Mesenteric fat pad (tissue), 1 donor: Measurements from ENCODE around the gene UBTF. TPM values are rescaled to one million over a fixed set of nuclear protein-coding genes. Genes with fewer than 3 reads are reported as not detected.

Experiments
- DNase-seq: peaks from one replicate; pipeline ENCODE4 v3.0.0-alpha.2; 2020; ENCODE audit warnings: low spot score
- long read RNA-seq: library from polyadenylated mRNA; unstranded; transcript quantifications from one replicate; pipeline ENCODE4 v2.0.0, GENCODE V29; 2020
- total RNA-seq: library from RNA; stranded (reverse); fragmentation: NEBNext Ultra II Directional; extraction: Animal tissue kit (Norgen Biotek cat#: 25700); gene quantifications from one replicate; pipeline ENCODE4 v1.2.1, GENCODE V29; 2021
- donor health status: DM: yes; HTN: yes; CAD: no.

The UBTF gene
- total RNA-seq: 41.2 TPM
- long read RNA-seq, full-length matches to known transcripts: 27 of 77 reads
- long read RNA-seq, partial matches to known transcripts: 28 of 77 reads
- long read RNA-seq, other reads (novel, unspliced or antisense): 22 of 77 reads

- no peak for DNase-seq
Measured at GRCh38 chr17:44219616-44220212, at the start of gene UBTF. Gene UBTF, minus strand, starts transcription at chr17:44219675. Its CDS starts 1,446 bp downstream, at chr17:44218229.

- DNase-seq: no peak
Measured at GRCh38 chr17:44268709-44269534, 49.4 kb upstream of the UBTF start.

GRCh38 chr17:44267818-44268490, 48.5 kb upstream of the UBTF start, which contains the start of gene SLC4A1:
Gene SLC4A1, minus strand, starts transcription at chr17:44268135. Its CDS starts 5,269 bp downstream, at chr17:44262866.
- DNase-seq: no peak

GRCh38 chr17:44267165-44267455, 47.6 kb upstream of the UBTF start:
- no peak for DNase-seq

GRCh38 chr17:44266402-44267164, 47.1 kb upstream of the UBTF start:
- DNase-seq: no peak

- DNase-seq: no peak
Measured at GRCh38 chr17:44263345-44263902, 43.9 kb upstream of the UBTF start.

GRCh38 chr17:44262654-44263225, 43.3 kb upstream of the UBTF start:
- no peak for DNase-seq

- no peak for DNase-seq
Measured at GRCh38 chr17:44260296-44260695, 40.8 kb upstream of the UBTF start.

- no peak for DNase-seq
Measured at GRCh38 chr17:44258811-44259351, 39.4 kb upstream of the UBTF start.

GRCh38 chr17:44257815-44258760, 38.6 kb upstream of the UBTF start:
- DNase-seq: no peak

- no peak for DNase-seq
Measured at GRCh38 chr17:44256671-44257070, 37.2 kb upstream of the UBTF start.

GRCh38 chr17:44255915-44256314, 36.4 kb upstream of the UBTF start:
- DNase-seq: no peak

- DNase-seq: no peak
Measured at GRCh38 chr17:44254361-44255095, 35.1 kb upstream of the UBTF start.

- DNase-seq: no peak
Measured at GRCh38 chr17:44253006-44253405, 33.5 kb upstream of the UBTF start.

- DNase-seq: no peak
Measured at GRCh38 chr17:44251062-44251461, 31.6 kb upstream of the UBTF start.

- DNase-seq: no peak
Measured at GRCh38 chr17:44249501-44250246, 30.2 kb upstream of the UBTF start.

- no peak for DNase-seq
Measured at GRCh38 chr17:44247876-44248736, 28.6 kb upstream of the UBTF start.
